Measurements from ENCODE around the gene P3H3. TPM values are rescaled to one million over a fixed set of nuclear protein-coding genes. Genes with fewer than 3 reads are reported as not detected.

Gene P3H3
- total RNA-seq, 4 donors from 2014 or later: 27.4 to 90.1 (median 59.9) TPM

GRCh38 chr12:6824085-6824775 lies 4.0 kb upstream of the P3H3 start:
- H3K4me3 ChIP-seq: no peak overlapping the region
- H3K27me3 ChIP-seq: peaks cover 0 to 4% of the 10 kb centered on the region in 2 donors
- H3K27ac ChIP-seq: no peak overlapping the region
- H3K4me1 ChIP-seq: peaks cover 0 to 5% of the 10 kb centered on the region in 2 donors
- TF ChIP-seq CTCF (IDR thresholded peaks at IDR 0.05) (no peak), POLR2A (IDR thresholded peaks at IDR 0.05) (no peak)
- DNase-seq: no peak
- no peaks in the 10 kb centered on the region for H3K9me3 ChIP-seq
- no peaks in the 10 kb centered on the region for H3K36me3 ChIP-seq
- intact Hi-C loops (cut with DNase I; ENCODE audit: low total_unique reads): loop anchor here (10.0 kb wide), 1 partner anchor 69 kb away; the partner anchor contains the start of gene MLF2

GRCh38 chr12:6824901-6825381 lies 3.3 kb upstream of the P3H3 start:
- DNase-seq: no peak
- H3K27me3 ChIP-seq: peaks cover 0 to 4% of the 10 kb centered on the region in 2 donors
- peaks cover 0 to 5% of the 10 kb centered on the region in 2 donors for H3K4me1 ChIP-seq
- H3K36me3 ChIP-seq: no peaks in the 10 kb centered on the region
- no peaks in the 10 kb centered on the region for H3K9me3 ChIP-seq
- H3K27ac ChIP-seq: peak overlapping the region in 1 of 2 donors; percentile 24
- intact Hi-C loops (cut with DNase I; ENCODE audit: low total_unique reads): loop anchor here (10.0 kb wide), 1 partner anchor 70 kb away; the partner anchor contains the start of gene MLF2
- peak overlapping the region; percentile 13 to 18 for H3K4me3 ChIP-seq
- no peak for TF ChIP-seq CTCF (IDR thresholded peaks at IDR 0.05)
- no peak for TF ChIP-seq POLR2A (IDR thresholded peaks at IDR 0.05)

- DNase-seq: peak; percentile 88 to 89
- Histone ChIP-seq H3K4me1 (peaks cover 5 to 6% of the 10 kb centered on the region in 2 donors), H3K4me3 (peak overlapping the region; percentile 13 to 18), H3K9me3 (no peaks in the 10 kb centered on the region), H3K36me3 (no peaks in the 10 kb centered on the region), H3K27me3 (peaks cover 0 to 4% of the 10 kb centered on the region in 2 donors), H3K27ac (peak overlapping the region; percentile 90 to 97)
- intact Hi-C loops (cut with DNase I; ENCODE audit: low total_unique reads): loop anchor here (10.0 kb wide), 1 partner anchor 71 kb away; the partner anchor contains the start of gene MLF2
- peak; percentile 85 to 93 (median 90) for TF ChIP-seq CTCF (IDR thresholded peaks at IDR 0.05)
- peak in 1 of 2 donors; percentile 29 for TF ChIP-seq POLR2A (IDR thresholded peaks at IDR 0.05)
Measured at GRCh38 chr12:6825398-6826124, 2.6 kb upstream of the P3H3 start.

GRCh38 chr12:6826125-6826733 lies 2.0 kb upstream of the P3H3 start:
- H3K9me3 ChIP-seq: no peaks in the 10 kb centered on the region
- H3K27me3 ChIP-seq: peaks cover 0 to 4% of the 10 kb centered on the region in 2 donors
- intact Hi-C loops (cut with DNase I; ENCODE audit: low total_unique reads): loop anchor here (10.0 kb wide), 1 partner anchor 71 kb away; the partner anchor contains the start of gene MLF2
- no peaks in the 10 kb centered on the region for H3K36me3 ChIP-seq
- DNase-seq: no peak
- TF ChIP-seq POLR2A (IDR thresholded peaks at IDR 0.05): no peak
- TF ChIP-seq CTCF (IDR thresholded peaks at IDR 0.05): no peak
- H3K4me1 ChIP-seq: peaks cover 5 to 6% of the 10 kb centered on the region in 2 donors
- no peak overlapping the region for H3K4me3 ChIP-seq
- H3K27ac ChIP-seq: peak overlapping the region; percentile 90 to 97

Data from uterus (tissue), 4 donors.